GM12872 (cell line): ENCODE data around the gene LDB2.

Experiments used
- CTCF ChIP-seq: IDR thresholded peaks from 3 replicates; pipeline ENCODE4 v1.5.1; 2011; ENCODE audit warnings: low read depth, mild to moderate bottlenecking, low read length, moderate library complexity; ENCODE audit not compliant: insufficient read depth

Gene LDB2

GRCh38 chr4:16603178-16603577, 295.3 kb downstream of the LDB2 start:
- TF ChIP-seq CTCF = no peak

DNA sequence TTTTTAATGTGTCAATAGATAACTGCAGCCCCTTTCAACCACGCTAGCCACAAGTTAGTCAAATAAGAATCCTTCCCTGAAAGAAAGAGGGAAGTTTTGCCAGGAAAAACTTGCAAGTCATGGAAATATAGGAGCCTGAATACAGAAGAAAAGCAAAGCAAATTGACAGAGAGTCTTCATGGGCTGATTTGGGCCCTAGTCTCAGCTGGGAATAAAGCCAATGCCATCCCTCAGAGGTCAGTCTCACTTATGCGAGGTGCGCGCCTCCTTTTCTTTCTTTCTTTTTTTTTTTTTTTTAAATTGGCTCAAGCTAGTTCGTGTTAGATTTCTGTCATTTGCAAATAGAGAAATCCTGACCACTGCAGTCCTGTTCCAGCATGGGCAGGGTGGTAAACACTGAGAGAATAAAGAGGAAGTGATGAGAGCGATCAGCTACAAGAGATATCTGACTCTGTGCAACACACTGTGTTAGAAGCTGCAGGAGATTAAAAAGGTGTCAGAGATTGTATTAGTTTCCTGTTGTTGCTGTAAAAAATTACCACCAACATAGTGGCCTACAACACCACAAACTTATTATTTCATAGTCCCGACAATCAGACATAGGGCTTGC, 299.7 kb downstream of the LDB2 start:
- no peak for TF ChIP-seq CTCF

DNA sequence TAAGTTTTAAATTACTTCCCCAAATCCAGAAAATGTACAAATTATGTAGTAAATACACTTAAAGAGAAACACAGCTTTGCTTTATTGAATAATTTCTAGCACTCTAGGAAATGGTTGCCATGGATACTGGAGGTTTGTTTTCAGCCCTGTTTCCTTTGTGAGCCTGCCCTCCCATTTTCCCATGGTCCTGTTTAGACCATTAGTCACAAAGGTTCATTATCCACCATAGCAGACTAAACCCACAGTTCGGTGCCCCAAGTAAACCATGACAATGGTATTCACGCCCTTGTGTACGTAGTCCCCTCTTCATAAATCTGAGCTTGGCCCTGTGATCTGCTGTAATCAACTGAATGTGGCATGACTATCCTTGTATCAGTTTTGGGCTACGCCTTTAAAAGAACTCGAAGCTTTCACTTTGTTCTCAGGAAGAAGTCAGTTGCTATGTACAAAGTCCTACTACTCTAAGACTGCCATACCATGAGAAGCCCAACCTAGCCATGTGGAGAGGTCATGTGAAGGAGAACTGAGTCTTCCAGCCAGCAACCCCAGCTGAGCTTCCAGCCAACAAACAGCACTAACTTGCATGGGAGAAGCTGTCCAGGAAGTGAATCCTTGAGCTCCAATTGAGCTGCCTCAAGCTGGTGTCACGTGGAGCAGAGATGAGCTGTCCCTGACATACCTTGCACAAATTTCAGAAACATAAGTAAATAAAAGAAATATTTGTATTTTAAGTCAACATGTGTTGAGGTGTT, 300.4 kb downstream of the LDB2 start:
- TF ChIP-seq CTCF = no peak

DNA sequence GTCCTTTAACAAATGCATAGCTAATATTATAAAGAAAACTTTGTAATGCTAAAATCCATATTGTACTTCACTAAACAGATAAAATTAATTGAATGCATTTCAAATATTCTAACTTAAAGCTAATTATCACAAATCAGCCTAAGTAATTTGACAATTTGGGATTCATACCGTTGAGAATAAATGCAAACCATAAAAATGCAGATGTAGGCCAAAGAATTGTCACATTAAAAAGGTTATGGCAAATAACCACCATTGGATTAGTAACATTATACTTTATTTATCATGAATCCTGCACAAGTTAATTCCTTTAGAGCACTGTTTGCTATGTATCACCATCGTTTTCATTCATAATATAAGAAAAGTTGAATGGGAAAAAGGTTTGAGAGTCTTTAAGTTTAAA, 301.0 kb downstream of the LDB2 start:
- TF ChIP-seq CTCF = no peak

DNA sequence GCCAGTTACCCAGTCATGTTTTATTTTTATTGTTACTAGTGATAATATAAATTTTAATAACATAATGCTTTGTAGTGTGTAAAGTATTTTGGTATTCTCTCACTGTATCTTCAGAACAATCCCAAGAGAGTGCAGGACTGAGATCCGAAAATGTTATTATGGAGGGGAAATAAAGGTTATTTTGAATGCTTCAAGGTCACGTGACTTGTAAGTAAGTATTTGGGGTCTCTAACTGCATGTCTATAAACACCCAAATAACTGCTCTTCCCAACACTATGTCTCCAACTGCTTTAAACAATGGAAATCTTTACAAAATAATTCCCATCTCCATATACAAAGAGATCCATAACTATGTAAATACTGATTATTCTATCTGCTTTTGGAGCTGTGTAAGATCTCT, 302.2 kb downstream of the LDB2 start:
- no peak for TF ChIP-seq CTCF

DNA sequence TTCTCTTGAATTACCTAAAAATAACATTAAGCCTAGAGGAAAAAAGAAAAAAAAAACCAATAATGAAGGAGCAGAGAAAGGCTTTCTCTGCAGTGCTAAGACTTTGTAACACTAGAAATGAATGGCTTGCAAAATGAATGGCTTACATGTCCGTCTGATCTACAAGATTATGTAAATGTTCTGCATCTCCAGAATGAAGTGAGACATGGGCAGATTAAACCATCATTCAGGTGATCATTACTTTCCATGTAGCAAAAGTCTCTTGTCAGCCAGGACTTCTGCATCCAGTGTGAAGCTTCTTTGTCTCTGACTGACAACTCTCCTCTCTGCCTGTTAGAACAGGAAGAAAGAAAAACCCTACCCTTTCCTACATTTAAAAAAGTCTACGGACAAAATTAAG, 304.3 kb downstream of the LDB2 start:
- TF ChIP-seq CTCF = no peak

DNA sequence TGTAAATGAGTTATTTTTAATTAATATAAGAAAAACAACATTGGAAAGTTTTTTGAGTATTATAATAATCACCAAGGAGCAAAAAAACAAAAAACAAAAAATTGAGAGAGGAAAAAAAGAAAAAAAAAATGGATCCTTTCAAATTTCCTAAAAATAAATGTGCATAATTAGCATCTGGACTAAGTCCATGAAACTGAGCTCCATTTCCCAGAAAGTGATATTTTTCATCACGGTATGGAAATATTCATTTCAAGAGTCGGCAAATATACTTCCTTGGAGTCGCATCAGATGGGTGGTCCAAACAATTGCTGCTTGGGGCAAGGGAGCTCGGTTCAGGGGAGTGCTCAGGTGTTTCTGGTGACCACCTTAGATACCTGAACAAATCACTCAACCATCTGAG, 305.1 kb downstream of the LDB2 start:
- no peak for TF ChIP-seq CTCF
